Natural killer cell treated with Interleukin-12 subunit alpha and Interleukin-12 subunit beta and Interleukin-15 and Interleukin-18, amount 100 ng/mL, for 72 hours (primary cell): ENCODE results near the gene RAPGEF5. TPM values are rescaled to one million over a fixed set of nuclear protein-coding genes. Genes with fewer than 3 reads are reported as not detected.

ENCODE experiments used
- ATAC-seq, 2 donors: fragments of 150-1000 bp; cut with Tn5 transposase in 1 of 2; sonication (Bioruptor Pico), chemical (Tn5 transposase) in 1 of 2; 2 replicates each; pipeline ENCODE4 v1.10.0; 2021
- DNase-seq: peaks from one replicate; pipeline ENCODE4 v3.0.0; 2022; ENCODE audit warnings: low spot score
- H3K27ac Mint-ChIP-seq, 2 donors: 1 replicate in 1 of 2; 2 replicates in 1 of 2; pipeline ENCODE4 v1.8.0; 2022; ENCODE audit warnings: mixed read lengths in 2 of 2, mild to moderate bottlenecking in 1 of 2, moderate library complexity in 1 of 2
- H3K27me3 Mint-ChIP-seq, 2 donors: 1 replicate in 1 of 2; 2 replicates in 1 of 2; pipeline ENCODE4 v1.8.0; 2022; ENCODE audit warnings: mixed read lengths in 2 of 2
- H3K36me3 Mint-ChIP-seq: one replicate; pipeline ENCODE4 v1.8.0; 2022; ENCODE audit warnings: mixed read lengths
- H3K4me1 Mint-ChIP-seq, 2 donors: 1 replicate in 1 of 2; 2 replicates in 1 of 2; pipeline ENCODE4 v1.8.0; 2022; ENCODE audit warnings: low read depth in 2 of 2, mixed read lengths in 2 of 2, mild to moderate bottlenecking in 1 of 2
- H3K4me3 Mint-ChIP-seq: one replicate; pipeline ENCODE4 v1.8.0; 2022; ENCODE audit warnings: mixed read lengths
- H3K9me3 Mint-ChIP-seq: 2 replicates; pipeline ENCODE4 v1.8.0; 2022; ENCODE audit warnings: mixed read lengths
- total RNA-seq, 2 donors: library from RNA; stranded (reverse); gene quantifications; one replicate each; pipeline ENCODE4 v1.2.3, GENCODE V29; 2022

Gene RAPGEF5
- total RNA-seq, 2 donors from 2014 or later, result 0.26 to 1.1 TPM

GRCh38 chr7:22248111-22248809, 108.7 kb downstream of the RAPGEF5 start:
- Mint-ChIP-seq H3K27ac (no peak overlapping the region), H3K4me3 (no peak overlapping the region), H3K27me3 (peaks cover 9 to 20% of the 10 kb centered on the region in 2 donors), H3K36me3 (no peaks in the 10 kb centered on the region), H3K4me1 (no peaks in the 10 kb centered on the region), H3K9me3 (peaks cover 5% of the 10 kb centered on the region)
- DNase-seq (no peak), ATAC-seq (no peak)

GRCh38 chr7:22241805-22242390, 115.1 kb downstream of the RAPGEF5 start:
- no peak overlapping the region for H3K4me3 Mint-ChIP-seq
- H3K4me1 Mint-ChIP-seq, result no peaks in the 10 kb centered on the region
- no peaks in the 10 kb centered on the region for H3K36me3 Mint-ChIP-seq
- ATAC-seq (no peak), DNase-seq (no peak)
- H3K9me3 Mint-ChIP-seq, result peaks cover 5% of the 10 kb centered on the region
- peaks cover 4 to 15% of the 10 kb centered on the region in 2 donors for H3K27me3 Mint-ChIP-seq
- H3K27ac Mint-ChIP-seq, result no peak overlapping the region

GRCh38 chr7:22240904-22241571, 115.9 kb downstream of the RAPGEF5 start:
- Mint-ChIP-seq H3K4me3 (no peak overlapping the region), H3K4me1 (no peaks in the 10 kb centered on the region), H3K36me3 (no peaks in the 10 kb centered on the region), H3K27ac (no peak overlapping the region), H3K27me3 (peaks cover 5 to 19% of the 10 kb centered on the region in 2 donors), H3K9me3 (peaks cover 5% of the 10 kb centered on the region)
- DNase-seq (no peak), ATAC-seq (no peak)

DNA sequence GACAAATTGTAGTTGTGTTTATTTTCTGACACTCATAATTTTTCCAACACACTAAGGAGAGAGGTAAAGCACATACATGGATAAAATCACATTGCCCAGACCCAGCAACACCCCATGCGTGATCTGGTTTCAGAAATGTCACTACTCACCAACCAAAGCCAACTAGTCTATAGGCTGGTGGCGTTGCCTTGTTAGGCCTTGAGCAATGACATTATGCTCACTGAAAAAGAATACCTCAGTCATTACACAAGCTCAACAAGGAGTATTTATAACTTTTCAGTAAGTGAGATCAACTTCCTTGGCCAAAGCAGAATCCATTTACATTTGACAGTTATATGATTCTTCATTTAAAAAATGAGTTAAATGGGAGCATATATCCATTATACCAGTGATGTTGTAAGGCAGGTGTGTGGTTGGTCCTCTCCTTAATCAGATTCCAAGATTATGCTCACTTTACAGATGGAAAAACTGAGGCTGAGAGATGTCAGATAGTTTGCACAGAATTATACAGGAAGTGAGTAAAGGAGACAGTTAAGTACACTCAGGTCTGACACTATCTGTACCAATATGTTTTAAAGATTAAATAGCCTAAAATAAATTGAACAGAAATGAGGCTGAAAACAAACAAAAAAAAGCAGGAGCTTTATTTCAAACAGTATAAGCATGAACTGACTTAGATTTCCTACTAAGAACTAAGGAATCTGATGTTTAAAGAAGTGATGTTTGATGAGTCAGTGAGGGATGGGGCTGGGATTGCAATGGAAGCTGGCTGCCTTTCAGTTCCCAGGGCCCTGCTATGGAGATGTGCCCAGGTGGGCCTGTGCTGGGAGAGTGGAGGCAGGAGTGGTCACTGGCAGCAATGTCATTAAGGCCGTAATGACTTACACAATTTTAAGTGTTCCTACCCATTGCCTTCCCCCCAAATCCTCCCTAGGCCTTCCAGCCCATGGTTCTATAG, 118.3 kb downstream of the RAPGEF5 start:
- DNase-seq (no peak), ATAC-seq (no peak)
- Mint-ChIP-seq H3K4me1 (no peaks in the 10 kb centered on the region), H3K9me3 (no peaks in the 10 kb centered on the region), H3K27ac (no peak overlapping the region), H3K36me3 (no peaks in the 10 kb centered on the region), H3K4me3 (no peak overlapping the region), H3K27me3 (peaks cover 5 to 13% of the 10 kb centered on the region in 2 donors)

GRCh38 chr7:22235134-22235533, 121.8 kb downstream of the RAPGEF5 start:
- Mint-ChIP-seq H3K27ac (no peak overlapping the region), H3K4me3 (no peak overlapping the region), H3K36me3 (no peaks in the 10 kb centered on the region), H3K9me3 (no peaks in the 10 kb centered on the region), H3K27me3 (peaks cover 5 to 19% of the 10 kb centered on the region in 2 donors), H3K4me1 (no peaks in the 10 kb centered on the region)
- no peak for DNase-seq
- no peak for ATAC-seq

GRCh38 chr7:22234227-22234626, 122.7 kb downstream of the RAPGEF5 start:
- no peaks in the 10 kb centered on the region for H3K4me1 Mint-ChIP-seq
- DNase-seq (no peak), ATAC-seq (no peak)
- H3K4me3 Mint-ChIP-seq, result no peak overlapping the region
- H3K27ac Mint-ChIP-seq, result no peak overlapping the region
- no peaks in the 10 kb centered on the region for H3K9me3 Mint-ChIP-seq
- H3K36me3 Mint-ChIP-seq, result no peaks in the 10 kb centered on the region
- peaks cover 5 to 19% of the 10 kb centered on the region in 2 donors for H3K27me3 Mint-ChIP-seq

GRCh38 chr7:22231806-22232205, 125.1 kb downstream of the RAPGEF5 start:
- no peaks in the 10 kb centered on the region for H3K36me3 Mint-ChIP-seq
- DNase-seq (no peak), ATAC-seq (no peak)
- H3K4me3 Mint-ChIP-seq, result no peak overlapping the region
- H3K27ac Mint-ChIP-seq, result no peak overlapping the region
- no peaks in the 10 kb centered on the region for H3K9me3 Mint-ChIP-seq
- no peaks in the 10 kb centered on the region for H3K4me1 Mint-ChIP-seq
- H3K27me3 Mint-ChIP-seq, result peaks cover 0 to 9% of the 10 kb centered on the region in 2 donors

DNA sequence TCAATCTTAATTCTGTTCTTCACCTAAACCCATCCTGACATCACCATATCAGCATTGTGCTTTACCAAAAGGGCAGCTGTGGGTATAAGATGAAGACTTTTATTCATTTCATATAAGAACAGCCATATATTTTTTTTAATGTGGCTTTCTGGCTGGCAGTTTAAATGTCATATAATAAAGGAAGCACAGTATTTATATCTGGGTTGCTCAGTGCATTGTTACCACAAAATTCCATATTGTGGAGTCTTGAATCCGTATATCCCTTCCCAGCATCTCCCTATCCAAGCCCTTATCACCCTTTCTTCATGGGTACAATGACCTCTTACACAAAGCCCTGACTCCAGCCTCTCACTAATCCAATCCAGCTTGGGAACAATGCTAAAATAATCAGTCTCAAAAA, 125.8 kb downstream of the RAPGEF5 start:
- Mint-ChIP-seq H3K27me3 (peaks cover 0 to 7% of the 10 kb centered on the region in 2 donors), H3K4me1 (no peaks in the 10 kb centered on the region), H3K4me3 (no peak overlapping the region), H3K36me3 (no peaks in the 10 kb centered on the region), H3K27ac (no peak overlapping the region), H3K9me3 (no peaks in the 10 kb centered on the region)
- DNase-seq, result no peak
- ATAC-seq, result no peak

- Mint-ChIP-seq H3K9me3 (no peaks in the 10 kb centered on the region), H3K4me1 (no peaks in the 10 kb centered on the region), H3K4me3 (no peak overlapping the region), H3K36me3 (no peaks in the 10 kb centered on the region), H3K27me3 (peaks cover 0 to 7% of the 10 kb centered on the region in 2 donors), H3K27ac (no peak overlapping the region)
- DNase-seq (no peak), ATAC-seq (no peak)
Observed at GRCh38 chr7:22230238-22230637, 126.7 kb downstream of the RAPGEF5 start.

DNA sequence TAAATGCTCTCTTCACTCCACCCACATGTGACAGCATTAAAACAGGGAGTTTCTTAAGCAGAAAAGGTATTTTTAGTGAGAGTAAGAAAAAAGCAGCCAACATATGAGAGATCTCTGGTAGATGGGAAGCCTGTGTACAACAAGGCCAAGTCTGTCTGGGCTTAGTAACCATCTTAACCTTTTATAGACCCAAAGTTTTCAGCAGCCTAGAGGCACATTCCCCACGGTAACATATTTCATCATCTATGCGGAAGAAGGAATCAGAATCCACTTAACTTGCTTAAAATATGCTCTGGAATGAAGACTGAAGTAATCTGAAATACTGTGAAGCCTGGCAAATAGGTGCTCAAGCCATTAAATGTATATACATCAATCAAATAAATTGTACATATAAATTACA, 127.8 kb downstream of the RAPGEF5 start:
- H3K4me3 Mint-ChIP-seq, result no peak overlapping the region
- peaks cover 0 to 7% of the 10 kb centered on the region in 2 donors for H3K27me3 Mint-ChIP-seq
- H3K27ac Mint-ChIP-seq, result no peak overlapping the region
- H3K4me1 Mint-ChIP-seq, result no peaks in the 10 kb centered on the region
- ATAC-seq (no peak), DNase-seq (no peak)
- H3K9me3 Mint-ChIP-seq, result no peaks in the 10 kb centered on the region
- H3K36me3 Mint-ChIP-seq, result no peaks in the 10 kb centered on the region

DNA sequence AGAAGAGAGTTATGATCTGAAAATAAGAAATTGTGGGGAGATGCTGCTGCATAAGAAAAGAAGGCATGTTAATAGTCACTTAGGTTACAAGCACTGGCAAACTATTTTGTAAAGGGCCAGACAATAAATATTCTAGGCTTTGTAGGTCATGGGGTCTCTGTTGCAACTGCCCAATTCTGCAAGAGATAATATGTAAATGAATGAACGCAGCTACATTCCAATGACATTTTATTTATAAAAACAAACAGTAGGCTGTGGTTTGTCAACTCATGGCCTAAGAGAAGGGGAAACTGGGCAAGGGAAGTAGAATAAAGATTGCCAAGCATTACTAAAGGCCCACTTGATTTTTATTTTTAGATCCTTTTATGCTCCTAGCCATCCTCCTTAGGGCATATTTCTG, 133.1 kb downstream of the RAPGEF5 start:
- no peak overlapping the region for H3K4me3 Mint-ChIP-seq
- DNase-seq (no peak), ATAC-seq (no peak)
- no peak overlapping the region for H3K27ac Mint-ChIP-seq
- no peaks in the 10 kb centered on the region for H3K9me3 Mint-ChIP-seq
- H3K4me1 Mint-ChIP-seq, result no peaks in the 10 kb centered on the region
- peaks cover 4 to 15% of the 10 kb centered on the region in 2 donors for H3K27me3 Mint-ChIP-seq
- no peaks in the 10 kb centered on the region for H3K36me3 Mint-ChIP-seq

DNA sequence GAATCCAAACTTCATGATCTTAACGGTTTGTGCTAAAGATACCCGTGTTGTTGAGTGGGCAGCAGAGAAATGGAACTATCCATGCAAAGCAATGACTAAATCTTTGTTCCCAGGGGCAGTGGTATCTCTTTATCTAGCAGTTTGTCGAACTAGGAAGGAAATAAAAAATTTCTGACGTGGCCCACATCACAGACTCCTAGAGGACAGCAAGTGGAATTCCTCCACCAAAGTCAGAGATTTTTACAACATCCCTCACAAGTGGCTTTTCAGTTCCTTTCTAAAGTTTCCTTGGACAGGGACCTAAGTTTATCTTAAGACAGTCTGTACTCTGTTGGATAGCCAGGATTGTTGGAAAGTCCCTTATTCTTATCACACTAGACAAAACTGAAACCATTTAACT, 136.0 kb downstream of the RAPGEF5 start:
- Mint-ChIP-seq H3K27me3 (peaks cover 10 to 29% of the 10 kb centered on the region in 2 donors), H3K4me3 (no peak overlapping the region), H3K9me3 (no peaks in the 10 kb centered on the region), H3K27ac (no peak overlapping the region), H3K4me1 (no peaks in the 10 kb centered on the region), H3K36me3 (no peaks in the 10 kb centered on the region)
- no peak for DNase-seq
- no peak for ATAC-seq

DNA sequence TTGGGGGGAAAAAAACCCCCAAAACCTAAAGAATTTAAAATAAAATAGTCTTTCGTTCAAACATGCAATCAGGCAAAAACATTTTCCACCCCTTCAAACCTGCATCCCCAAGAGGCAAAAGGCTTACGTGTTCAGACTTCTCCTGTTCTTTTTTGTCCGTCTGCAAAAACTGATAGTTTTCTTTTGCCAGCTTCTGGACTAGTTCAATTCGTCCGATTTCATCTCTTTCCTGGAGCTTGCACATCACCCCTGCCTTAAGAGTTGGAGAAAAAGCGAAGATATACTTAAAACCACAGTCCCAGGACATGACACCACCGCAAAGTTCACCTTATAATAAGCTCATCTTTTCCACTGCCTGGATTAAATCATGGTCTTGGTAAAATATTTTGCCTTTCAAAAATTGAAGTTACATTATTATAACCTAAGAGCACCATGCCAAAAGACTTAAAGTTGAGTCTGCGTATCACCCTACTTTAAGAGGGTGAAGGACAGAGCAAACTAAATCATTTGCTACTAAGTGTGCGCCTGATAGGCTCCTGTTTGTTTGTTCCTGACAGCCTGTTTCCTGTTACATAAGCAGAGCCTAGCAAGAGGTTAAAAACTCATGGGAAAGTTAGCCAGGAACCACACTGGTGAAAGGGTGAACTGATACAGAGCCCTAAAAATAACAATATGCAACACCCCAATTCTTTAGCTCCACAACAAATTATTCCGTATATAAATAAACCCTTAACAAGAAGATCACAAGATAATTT, 137.0 kb downstream of the RAPGEF5 start:
- H3K4me1 Mint-ChIP-seq, result no peaks in the 10 kb centered on the region
- no peaks in the 10 kb centered on the region for H3K36me3 Mint-ChIP-seq
- no peak for ATAC-seq
- no peak overlapping the region for H3K27ac Mint-ChIP-seq
- DNase-seq, result no peak
- peaks cover 16 to 38% of the 10 kb centered on the region in 2 donors for H3K27me3 Mint-ChIP-seq
- no peak overlapping the region for H3K4me3 Mint-ChIP-seq
- no peaks in the 10 kb centered on the region for H3K9me3 Mint-ChIP-seq
